Measurements from ENCODE around the gene SEZ6.
A peak's percentile ranks its signal among the peaks of the same experiment; 100 is the strongest.

SEZ6 gene

GRCh38 chr17:28926366-28926765 lies 79.5 kb downstream of the SEZ6 start:
- DNase-seq, result no peak

DNA sequence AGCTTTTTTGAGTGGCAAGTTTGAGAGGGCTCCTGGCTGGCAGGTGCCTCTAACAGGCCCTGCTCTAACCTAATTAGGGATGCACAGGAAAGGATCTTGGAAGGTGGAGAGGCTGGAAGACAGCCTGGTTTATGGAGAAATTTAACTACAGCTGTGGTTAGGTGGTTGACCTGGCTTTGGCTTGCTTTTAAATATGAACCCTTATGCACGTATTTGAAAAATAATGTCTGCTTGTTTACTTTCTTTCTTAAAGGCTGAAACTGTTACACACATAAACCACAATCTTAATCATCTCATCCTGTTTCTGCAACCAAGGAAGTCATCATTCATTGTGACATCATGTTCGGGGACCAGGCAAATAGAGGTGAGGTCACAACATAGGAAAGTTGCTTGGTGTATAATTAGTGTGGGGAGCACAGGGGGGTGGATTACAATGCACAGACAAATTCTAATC lies 79.9 kb downstream of the SEZ6 start:
- DNase-seq, result peak; percentile 40

DNA sequence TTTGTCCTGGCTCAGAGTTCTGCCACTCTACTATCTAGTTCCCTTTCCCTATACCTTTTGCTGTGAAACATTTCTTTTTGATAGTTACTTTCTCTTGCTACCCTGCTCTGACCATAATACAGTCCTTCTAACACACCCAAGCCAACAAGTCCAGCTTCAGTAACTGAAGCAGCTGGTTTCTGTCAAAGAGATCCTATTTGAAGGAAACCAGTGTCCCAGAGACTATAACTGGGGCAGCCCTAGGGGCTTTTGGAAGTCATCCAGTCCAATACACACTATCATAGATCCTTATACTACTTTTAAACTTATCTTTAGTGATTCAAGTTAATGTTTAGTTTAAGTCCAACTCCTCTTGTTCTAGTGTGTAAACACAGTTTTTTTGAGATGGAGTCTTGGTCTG lies 85.6 kb downstream of the SEZ6 start:
- no peak for DNase-seq

- no peak for DNase-seq
Observed at GRCh38 chr17:28918295-28918694, 87.5 kb downstream of the SEZ6 start.

- DNase-seq, result no peak
Observed at GRCh38 chr17:28917465-28917864, 88.4 kb downstream of the SEZ6 start.

GRCh38 chr17:28917029-28917428 lies 88.8 kb downstream of the SEZ6 start:
- no peak for DNase-seq

- no peak for DNase-seq
Observed at GRCh38 chr17:28916302-28916934, 89.4 kb downstream of the SEZ6 start.

- DNase-seq, result no peak
Observed at GRCh38 chr17:28912938-28913333, 92.9 kb downstream of the SEZ6 start.

DNA sequence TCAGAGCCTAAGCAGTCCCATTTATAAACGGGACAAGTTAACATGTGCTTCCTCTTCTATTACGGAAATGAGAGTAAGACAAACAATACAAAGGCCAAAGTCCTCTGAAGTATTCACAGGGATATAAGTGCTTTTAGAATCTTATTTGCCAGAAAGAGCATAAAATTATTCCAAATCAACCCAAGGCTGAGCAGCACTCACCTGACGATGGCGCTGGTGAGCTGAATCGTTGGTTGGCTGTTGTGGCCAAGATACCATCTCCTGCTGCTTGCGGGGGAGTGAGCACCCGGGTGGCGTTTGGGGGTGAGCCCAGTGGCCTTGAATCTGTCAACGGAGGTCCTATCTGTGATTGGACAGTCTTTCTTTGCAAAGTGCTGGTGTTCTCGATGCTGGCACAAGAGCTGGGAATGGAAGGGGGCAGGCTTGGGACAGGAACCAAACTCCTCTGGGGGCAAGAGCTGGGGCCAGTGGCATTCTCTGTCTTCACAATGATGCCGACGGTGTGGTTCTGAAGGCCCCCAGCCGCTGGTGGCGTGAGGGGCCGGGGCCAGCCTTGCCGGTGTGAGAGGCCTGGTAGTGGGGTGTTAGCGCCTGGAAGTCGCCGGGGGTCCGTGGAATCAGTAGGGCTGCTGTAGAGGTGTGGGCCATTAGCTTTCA lies 93.4 kb downstream of the SEZ6 start:
- no peak for DNase-seq

DNA sequence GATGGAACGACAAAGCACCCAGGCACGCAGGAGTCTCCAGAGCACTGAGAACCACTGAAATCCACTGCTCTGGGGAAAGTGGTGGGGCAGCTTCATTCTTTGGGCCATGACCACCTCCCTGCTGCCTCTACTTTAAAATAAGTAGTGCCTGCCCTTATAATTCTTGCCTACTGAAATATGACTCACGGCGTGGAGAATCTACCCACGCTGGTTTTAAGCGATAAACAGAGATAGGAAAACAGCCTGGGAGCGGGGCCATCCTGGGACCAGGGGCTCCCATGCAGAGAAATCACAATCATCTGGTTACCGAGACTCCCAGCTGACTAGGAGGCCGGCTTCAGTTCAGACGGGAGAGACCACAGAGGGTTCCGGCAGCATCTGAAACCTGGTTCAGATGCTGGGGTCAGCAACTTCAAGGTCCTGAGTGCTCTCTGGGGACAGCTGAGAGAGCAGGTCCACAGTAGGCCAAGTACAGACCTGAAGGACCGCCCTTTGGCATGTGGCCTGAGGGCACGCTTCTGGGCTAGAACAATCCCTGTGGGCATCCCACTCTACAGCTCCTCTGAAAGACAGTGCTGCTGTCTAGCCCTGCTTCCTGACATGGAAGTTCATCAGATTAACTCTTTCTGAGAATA lies 94.3 kb downstream of the SEZ6 start:
- no peak for DNase-seq

- DNase-seq, result no peak
Observed at GRCh38 chr17:28910534-28910933, 95.3 kb downstream of the SEZ6 start.

GRCh38 chr17:28908640-28909167 lies 97.1 kb downstream of the SEZ6 start:
- peak; percentile 32 for DNase-seq

DNA sequence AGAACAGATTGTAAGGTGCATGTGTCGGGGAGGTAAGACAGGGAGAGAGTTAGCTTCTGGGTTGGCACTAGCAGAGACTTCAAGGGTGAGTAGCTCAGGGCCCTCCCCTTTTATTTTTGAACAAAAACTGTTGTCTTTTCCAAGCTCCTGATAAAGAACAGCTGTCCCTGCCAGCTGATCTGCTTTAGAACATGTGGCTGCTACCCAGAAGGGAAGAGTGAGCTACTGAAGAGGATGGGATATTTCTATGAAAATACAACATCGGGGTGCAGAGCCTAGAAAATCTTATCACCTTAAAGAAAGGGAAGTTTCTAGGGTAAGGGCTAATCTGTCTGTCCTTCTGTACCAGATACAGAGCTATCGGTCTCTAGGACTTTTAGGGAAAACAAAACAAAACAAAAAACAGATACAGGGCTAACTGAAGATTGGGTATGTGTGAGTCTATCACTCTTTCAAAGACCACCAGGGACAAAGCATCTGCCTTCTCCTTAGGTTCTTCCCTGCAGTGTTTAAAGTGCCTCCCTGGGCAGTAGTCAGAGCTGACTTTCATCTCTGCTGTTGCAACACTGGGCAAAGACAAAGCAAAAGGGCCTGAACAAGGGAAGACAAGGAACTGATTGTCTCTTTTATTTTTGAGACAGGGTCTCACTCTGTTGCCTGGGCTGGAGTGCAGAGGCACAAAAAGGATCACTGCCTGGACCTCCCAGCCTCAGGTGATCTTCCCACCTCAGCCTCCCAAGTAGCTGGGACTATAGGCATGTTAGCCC lies 97.9 kb downstream of the SEZ6 start:
- DNase-seq, result no peak

- DNase-seq, result no peak
Observed at GRCh38 chr17:28906706-28907438, 99.0 kb downstream of the SEZ6 start.

DNA sequence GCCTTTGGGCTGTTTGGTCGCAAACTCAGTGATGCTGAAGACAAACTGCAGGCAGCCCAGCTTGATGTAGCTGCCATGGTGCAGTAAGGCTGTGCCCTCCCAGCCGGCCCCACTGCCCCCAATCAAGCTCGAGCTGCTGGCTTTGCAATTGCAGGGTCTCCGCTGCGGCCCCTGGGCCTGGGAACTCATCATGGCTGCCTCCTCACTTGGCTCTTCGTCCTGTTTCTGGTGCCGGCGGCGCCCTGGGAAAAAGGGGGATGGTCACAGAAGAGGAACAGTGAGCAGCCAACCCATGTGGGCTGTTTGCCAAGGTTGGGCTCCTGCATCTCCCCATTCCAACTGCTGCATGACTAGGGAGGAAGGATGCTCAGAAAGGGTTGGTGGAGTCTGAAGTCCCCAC lies 99.6 kb downstream of the SEZ6 start:
- DNase-seq, result no peak

Data from NCI-H226 (cell line).